ENCODE data around the gene ALDH6A1.

Gene ALDH6A1

DNA sequence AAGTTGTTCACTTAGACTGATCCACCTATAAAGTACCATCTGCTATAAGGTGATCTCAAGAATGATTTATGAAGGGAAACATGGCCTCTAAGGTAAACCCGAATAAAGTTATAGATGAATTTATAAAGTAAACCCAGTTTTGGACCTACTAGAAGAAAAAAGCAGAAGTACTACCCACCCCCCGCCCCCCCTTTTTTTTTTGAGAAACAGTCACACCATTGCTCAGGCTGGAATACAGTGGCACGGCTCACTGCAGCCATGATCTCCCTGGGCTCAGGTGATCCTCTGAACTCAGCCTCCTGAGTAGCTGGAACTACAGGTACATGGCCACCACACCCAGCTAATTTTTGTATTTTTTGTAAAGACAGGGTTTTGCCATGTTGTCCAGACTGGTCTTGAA lies 69.1 kb downstream of the ALDH6A1 start:
- FAIRE-seq, result no peak
- TF ChIP-seq TAF1 (IDR thresholded peaks at IDR 0.05; ENCODE audit: borderline replicate concordance, low read depth, low read length) (no peak), POLR2AphosphoS5 (IDR thresholded peaks at IDR 0.05; ENCODE audit: low read depth, low read length) (no peak), POLR2A (IDR thresholded peaks at IDR 0.05; ENCODE audit: low read depth, low read length) (no peak)
- no peak for DNase-seq (ENCODE audit: insufficient read length)

DNA sequence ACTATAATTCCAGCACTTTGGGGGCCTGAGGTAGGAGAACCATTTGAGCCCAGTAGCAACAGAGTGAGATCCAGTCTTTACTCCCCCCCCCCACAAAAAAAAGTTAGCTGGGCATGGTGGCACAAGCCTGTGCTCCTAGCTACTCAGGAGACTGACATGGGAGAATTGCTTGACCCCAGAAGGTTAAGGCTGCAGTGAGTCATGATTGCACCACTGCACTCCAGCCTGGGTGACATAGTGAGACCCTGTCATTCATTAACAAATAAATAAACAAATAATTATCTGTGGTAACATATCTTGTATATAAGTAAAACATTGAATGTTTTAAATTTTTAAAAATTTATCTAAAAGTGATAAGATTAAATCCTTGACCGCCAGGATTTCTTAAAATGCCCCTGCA lies 70.0 kb downstream of the ALDH6A1 start:
- no peak for FAIRE-seq

DNA sequence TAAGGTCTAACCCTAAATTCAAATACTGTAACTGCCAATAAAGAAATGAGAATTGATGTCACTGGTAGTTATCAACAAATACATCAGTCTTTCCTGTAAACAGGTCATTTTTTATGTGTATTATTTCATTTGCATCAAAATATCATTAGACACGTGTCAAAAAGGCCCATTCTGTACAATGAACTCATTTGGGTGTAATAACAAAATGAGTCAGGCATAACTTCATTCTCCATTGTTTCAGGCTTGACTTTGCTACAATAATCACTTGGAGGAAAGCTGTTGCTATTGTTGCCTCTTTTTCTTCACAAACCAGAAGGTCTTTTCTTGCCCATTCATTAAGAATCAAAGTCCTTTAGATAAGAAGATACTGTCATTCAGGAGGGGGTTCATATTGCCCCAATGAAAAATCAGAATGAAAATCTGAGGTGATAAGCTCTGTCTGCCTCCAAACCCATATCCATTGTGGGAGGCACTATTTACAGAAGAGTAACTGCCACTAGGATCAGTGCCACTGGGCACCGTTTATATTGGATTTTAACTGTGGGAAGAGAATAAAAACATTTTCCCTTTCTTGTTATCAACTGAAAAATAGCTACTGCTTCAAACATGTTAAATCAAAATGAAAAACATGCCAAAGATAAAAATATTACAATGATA lies 75.3 kb downstream of the ALDH6A1 start:
- DNase-seq (ENCODE audit: insufficient read length), result no peak
- no peak for FAIRE-seq
- no peak for TF ChIP-seq TAF1 (IDR thresholded peaks at IDR 0.05; ENCODE audit: borderline replicate concordance, low read depth, low read length)
- TF ChIP-seq POLR2A (IDR thresholded peaks at IDR 0.05; ENCODE audit: low read depth, low read length), result no peak
- no peak for TF ChIP-seq POLR2AphosphoS5 (IDR thresholded peaks at IDR 0.05; ENCODE audit: low read depth, low read length)

More for the DNA sequence above, 70.0 kb downstream of the ALDH6A1 start:
- DNase-seq (ENCODE audit: insufficient read length), result no peak
- TF ChIP-seq POLR2A (IDR thresholded peaks at IDR 0.05; ENCODE audit: low read depth, low read length) (no peak), POLR2AphosphoS5 (IDR thresholded peaks at IDR 0.05; ENCODE audit: low read depth, low read length) (no peak), TAF1 (IDR thresholded peaks at IDR 0.05; ENCODE audit: borderline replicate concordance, low read depth, low read length) (no peak)
